HUES64 (cell line): ENCODE data around the gene SPON1.
"Not testable (repeated sequence)": the region's sequence is repeated elsewhere in the genome, so short reads cannot be mapped to it uniquely, and the experiment has no call there.

Source experiments
- H3K27ac ChIP-seq: 2 replicates; pipeline ENCODE4 v1.7.0; 2013; ENCODE audit warnings: low read depth, low read length, inconsistent platforms
- H3K27me3 ChIP-seq: 2 replicates; pipeline ENCODE4 v1.6.1; 2013; ENCODE audit warnings: mild to moderate bottlenecking, low read length; ENCODE audit not compliant: insufficient read depth
- H3K36me3 ChIP-seq: 2 replicates; pipeline ENCODE4 v1.6.1; 2013; ENCODE audit warnings: mild to moderate bottlenecking, low read length; ENCODE audit not compliant: insufficient read depth
- H3K4me1 ChIP-seq: 2 replicates; pipeline ENCODE4 v1.6.1; 2013; ENCODE audit warnings: mild to moderate bottlenecking, low read length, moderate library complexity; ENCODE audit not compliant: insufficient read depth
- H3K4me3 ChIP-seq: 2 replicates; pipeline ENCODE4 v1.5.1; 2013; ENCODE audit warnings: mild to moderate bottlenecking, low read length, moderate library complexity
- H3K9ac ChIP-seq: 2 replicates; pipeline ENCODE4 v1.6.1; 2013; ENCODE audit warnings: mild to moderate bottlenecking, low read depth, low read length
- H3K9me3 ChIP-seq: 2 replicates; pipeline ENCODE4 v1.6.1; 2013; ENCODE audit warnings: low read depth, low read length; ENCODE audit not compliant: insufficient read depth
- WGBS: fragments of 150-250, 120-280 bp; methylation state at CpG from one replicate; pipeline ENCODE4 v1.1.7; 2013; ENCODE audit warnings: missing lambda C conversion rate; 5-methylcytosine and 5-hydroxymethylcytosine counted together

SPON1 gene

GRCh38 chr11:14158393-14158792, 195.9 kb downstream of the SPON1 start:
- no peak overlapping the region for H3K9ac ChIP-seq
- H3K4me3 ChIP-seq: no peak overlapping the region
- no peaks in the 10 kb centered on the region for H3K36me3 ChIP-seq
- H3K4me1 ChIP-seq: no peaks in the 10 kb centered on the region
- H3K27ac ChIP-seq: no peak overlapping the region
- H3K27me3 ChIP-seq: no peaks in the 10 kb centered on the region
- peaks cover 43% of the 10 kb centered on the region for H3K9me3 ChIP-seq
- WGBS: 100% methylated on average over 1 of the region's 1 CpG

GRCh38 chr11:14163576-14163975, 201.1 kb downstream of the SPON1 start:
- Histone ChIP-seq H3K9ac (no peak overlapping the region), H3K4me1 (no peaks in the 10 kb centered on the region), H3K27ac (no peak overlapping the region), H3K36me3 (no peaks in the 10 kb centered on the region), H3K27me3 (no peaks in the 10 kb centered on the region), H3K9me3 (peaks cover 21% of the 10 kb centered on the region), H3K4me3 (no peak overlapping the region)
- 91% methylated on average over 2 of the region's 2 CpGs for WGBS

GRCh38 chr11:14173679-14174078, 211.2 kb downstream of the SPON1 start:
- H3K4me3 ChIP-seq, H3K36me3 ChIP-seq, H3K27me3 ChIP-seq, H3K9me3 ChIP-seq, H3K4me1 ChIP-seq, H3K27ac ChIP-seq, H3K9ac ChIP-seq: not testable (repeated sequence)
- 93% methylated on average over 7 of the region's 7 CpGs for WGBS

GRCh38 chr11:14179116-14179820, 216.7 kb downstream of the SPON1 start:
- Histone ChIP-seq H3K9me3 (no peaks in the 10 kb centered on the region), H3K4me1 (peaks cover 18% of the 10 kb centered on the region), H3K36me3 (no peaks in the 10 kb centered on the region), H3K27me3 (no peaks in the 10 kb centered on the region), H3K9ac (no peak overlapping the region), H3K4me3 (no peak overlapping the region), H3K27ac (no peak overlapping the region)
- 82% methylated on average over 4 of the region's 4 CpGs for whole genome bisulfite sequencing

- Histone ChIP-seq H3K4me1 (peaks cover 18% of the 10 kb centered on the region), H3K4me3 (no peak overlapping the region), H3K36me3 (no peaks in the 10 kb centered on the region), H3K9ac (no peak overlapping the region), H3K27me3 (no peaks in the 10 kb centered on the region), H3K27ac (no peak overlapping the region), H3K9me3 (no peaks in the 10 kb centered on the region)
Measured at GRCh38 chr11:14181121-14181520, 218.6 kb downstream of the SPON1 start.

- WGBS: 86% methylated on average over 2 of the region's 2 CpGs
- no peak overlapping the region for H3K4me3 ChIP-seq
- H3K4me1 ChIP-seq: peaks cover 18% of the 10 kb centered on the region
- no peak overlapping the region for H3K9ac ChIP-seq
- no peaks in the 10 kb centered on the region for H3K36me3 ChIP-seq
- no peak overlapping the region for H3K27ac ChIP-seq
- H3K9me3 ChIP-seq: no peaks in the 10 kb centered on the region
- no peaks in the 10 kb centered on the region for H3K27me3 ChIP-seq
Measured at GRCh38 chr11:14182833-14183364, 220.4 kb downstream of the SPON1 start.

- H3K27ac ChIP-seq: no peak overlapping the region
- no peak overlapping the region for H3K4me3 ChIP-seq
- no peaks in the 10 kb centered on the region for H3K36me3 ChIP-seq
- H3K27me3 ChIP-seq: no peaks in the 10 kb centered on the region
- no peak overlapping the region for H3K9ac ChIP-seq
- peaks cover 9% of the 10 kb centered on the region for H3K4me1 ChIP-seq
- no peaks in the 10 kb centered on the region for H3K9me3 ChIP-seq
- WGBS: 92% methylated on average over 4 of the region's 4 CpGs
Measured at GRCh38 chr11:14184028-14184940, 221.8 kb downstream of the SPON1 start.

- H3K4me3 ChIP-seq: no peak overlapping the region
- H3K9ac ChIP-seq: no peak overlapping the region
- no peaks in the 10 kb centered on the region for H3K27me3 ChIP-seq
- no peak overlapping the region for H3K27ac ChIP-seq
- WGBS: 100% methylated on average over 1 of the region's 1 CpG
- no peaks in the 10 kb centered on the region for H3K36me3 ChIP-seq
- H3K9me3 ChIP-seq: no peaks in the 10 kb centered on the region
- H3K4me1 ChIP-seq: no peaks in the 10 kb centered on the region
Measured at GRCh38 chr11:14185461-14185860, 222.9 kb downstream of the SPON1 start.

GRCh38 chr11:14186046-14186775, 223.7 kb downstream of the SPON1 start:
- H3K36me3 ChIP-seq: no peaks in the 10 kb centered on the region
- no peaks in the 10 kb centered on the region for H3K4me1 ChIP-seq
- no peak overlapping the region for H3K27ac ChIP-seq
- H3K27me3 ChIP-seq: no peaks in the 10 kb centered on the region
- H3K4me3 ChIP-seq: no peak overlapping the region
- H3K9me3 ChIP-seq: no peaks in the 10 kb centered on the region
- H3K9ac ChIP-seq: no peak overlapping the region

GRCh38 chr11:14189874-14190273, 227.4 kb downstream of the SPON1 start:
- Histone ChIP-seq H3K4me3 (no peak overlapping the region), H3K4me1 (peaks cover 12% of the 10 kb centered on the region), H3K9me3 (no peaks in the 10 kb centered on the region), H3K36me3 (no peaks in the 10 kb centered on the region), H3K9ac (no peak overlapping the region), H3K27me3 (no peaks in the 10 kb centered on the region), H3K27ac (no peak overlapping the region)
- WGBS: 94% methylated on average over 3 of the region's 3 CpGs
